ENCODE measurements around the gene KRTAP9-6. TPM values are rescaled to one million over a fixed set of nuclear protein-coding genes. Genes with fewer than 3 reads are reported as not detected.

The KRTAP9-6 gene
- total RNA-seq, 1 experiment from 2014 or later: not detected

DNA sequence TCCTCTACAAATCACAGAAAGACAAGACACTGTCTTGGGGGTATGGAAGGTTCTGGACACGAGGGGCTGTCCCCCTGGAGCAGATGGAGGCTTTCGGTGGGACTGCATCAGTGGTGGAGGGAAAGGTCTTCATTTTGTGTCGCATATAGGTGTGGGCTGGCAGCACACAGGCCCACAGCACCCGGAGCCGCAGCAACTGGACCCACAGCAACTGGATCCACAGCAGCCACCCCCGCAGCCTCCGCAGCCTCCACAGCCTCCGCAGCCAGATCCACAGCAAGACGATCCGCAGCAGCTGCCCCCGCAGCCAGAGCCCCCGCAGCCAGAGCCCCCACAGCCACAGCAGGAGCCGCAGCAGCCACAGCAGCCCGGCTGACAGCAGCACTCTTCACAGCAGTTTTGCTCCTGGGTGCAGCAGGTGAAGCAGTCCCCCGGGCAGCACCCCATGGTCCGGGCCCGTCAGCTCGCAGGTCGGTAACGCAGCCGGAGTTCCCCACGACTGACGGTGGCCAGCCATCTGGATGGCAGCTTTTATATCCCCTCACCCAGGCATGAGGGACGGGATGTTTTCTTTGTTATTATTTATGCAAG, 50.1 kb downstream of the KRTAP9-6 start, which contains the start of gene KRTAP17-1:
KRTAP17-1 (minus strand) TSS at position 507 of the 591 bp plus-strand sequence; CDS start at position 447, 60 bp downstream.
- CTCF ChIA-PET: no interaction called here
- TF ChIP-seq CTCF (conservative IDR thresholded peaks at IDR 0.05; ENCODE audit: low read depth, low read length): no peak
- TF ChIP-seq EZH2 (IDR thresholded peaks at IDR 0.05; ENCODE audit: borderline replicate concordance, low read depth, low read length, poor library complexity, severe bottlenecking): no peak
- POLR2A ChIA-PET (ENCODE audit: low non-redundant PET): no interaction called here

More for the DNA sequence above, 50.1 kb downstream of the KRTAP9-6 start, which contains the start of gene KRTAP17-1:
- Histone ChIP-seq H3K27ac (ENCODE audit: low read depth, low read length, poor library complexity, severe bottlenecking) (no peak within 1 kb of the TSS), H3K27me3 (replicated peaks; ENCODE audit: insufficient read depth, low read depth, low read length, poor library complexity) (no peaks in the 10 kb centered on the region), H3K4me3 (ENCODE audit: low read depth, low read length, poor library complexity, severe bottlenecking) (no peak within 1 kb of the TSS), H3K9me3 (ENCODE audit: low read depth, low read length, poor library complexity, severe bottlenecking) (no peaks in the 10 kb centered on the region), H3K36me3 (ENCODE audit: insufficient read depth, low read length, poor library complexity, severe bottlenecking) (no peaks in the 10 kb centered on the region), H3K4me1 (ENCODE audit: insufficient read depth, low read length, poor library complexity, severe bottlenecking) (no peaks in the 10 kb centered on the region)
- BruUV-seq (replicated peaks): no TSS peak
- no peak for DNase-seq (ENCODE audit: low spot score)
- intact Hi-C loops (cut with micrococcal nuclease; ENCODE audit: unreplicated experiment): no loop called here

Other genes with a start within 250 kb of the KRTAP9-6 start
- gene KRTAP1-5, start 238.2 kb upstream of the KRTAP9-6 start, total RNA-seq (2021): not detected in 2 replicates
- gene KRTAP1-4, start 235.2 kb upstream of the KRTAP9-6 start, total RNA-seq (2021): not detected in 2 replicates
- not detected in 2 replicates for gene KRTAP1-3, start 230.5 kb upstream of the KRTAP9-6 start, total RNA-seq (2021)
- gene KRTAP1-1, start 223.9 kb upstream of the KRTAP9-6 start, total RNA-seq (2021): not detected in 2 replicates
- not detected in 2 replicates for gene KRTAP2-1, start 218.1 kb upstream of the KRTAP9-6 start, total RNA-seq (2021)
- gene KRTAP2-2, start 210.1 kb upstream of the KRTAP9-6 start, total RNA-seq (2021): not detected in 2 replicates
- not detected in 2 replicates for gene KRTAP2-3, start 205.3 kb upstream of the KRTAP9-6 start, total RNA-seq (2021)
- not detected in 2 replicates for gene KRTAP2-4, start 199.5 kb upstream of the KRTAP9-6 start, total RNA-seq (2021)
- gene KRTAP4-7, start 181.2 kb upstream of the KRTAP9-6 start, total RNA-seq (2021): not detected in 2 replicates
- not detected in 2 replicates for gene KRTAP4-8, start 167.2 kb upstream of the KRTAP9-6 start, total RNA-seq (2021)
- not detected in 2 replicates for gene KRTAP4-16, start 163.2 kb upstream of the KRTAP9-6 start, total RNA-seq (2021)
- gene KRTAP4-9, start 160.0 kb upstream of the KRTAP9-6 start, total RNA-seq (2021): 1.0 and 1.2 TPM in 2 replicates
- gene KRTAP4-11, start 147.0 kb upstream of the KRTAP9-6 start, total RNA-seq (2021): not detected in 2 replicates
- gene KRTAP4-12, start 141.2 kb upstream of the KRTAP9-6 start, total RNA-seq (2021): not detected in 2 replicates
- not detected in 2 replicates for gene KRTAP4-6, start 124.8 kb upstream of the KRTAP9-6 start, total RNA-seq (2021)
- not detected in 2 replicates for gene KRTAP4-5, start 115.6 kb upstream of the KRTAP9-6 start, total RNA-seq (2021)
- gene KRTAP4-4, start 104.6 kb upstream of the KRTAP9-6 start, total RNA-seq (2021): not detected in 2 replicates
- gene KRTAP4-3, start 97.2 kb upstream of the KRTAP9-6 start, total RNA-seq (2021): not detected in 2 replicates
- gene KRTAP4-2, start 87.2 kb upstream of the KRTAP9-6 start, total RNA-seq (2021): not detected in 2 replicates
- not detected in 2 replicates for gene KRTAP4-1, start 80.5 kb upstream of the KRTAP9-6 start, total RNA-seq (2021)
- not detected in 2 replicates for gene KRTAP9-1, start 75.5 kb upstream of the KRTAP9-6 start, total RNA-seq (2021)
- not detected in 2 replicates for gene KRTAP9-2, start 38.7 kb upstream of the KRTAP9-6 start, total RNA-seq (2021)
- not detected in 2 replicates for gene KRTAP9-3, start 32.9 kb upstream of the KRTAP9-6 start, total RNA-seq (2021)
- not detected in 2 replicates for gene KRTAP9-8, start 27.4 kb upstream of the KRTAP9-6 start, total RNA-seq (2021)
- not detected in 2 replicates for gene KRTAP9-4, start 15.7 kb upstream of the KRTAP9-6 start, total RNA-seq (2021)
- gene KRTAP9-9, start 10.0 kb upstream of the KRTAP9-6 start, total RNA-seq (2021): not detected in 2 replicates
- not detected in 2 replicates for gene KRTAP9-7, start 10.3 kb downstream of the KRTAP9-6 start, total RNA-seq (2021)
- gene KRTAP29-1, start 37.5 kb downstream of the KRTAP9-6 start, total RNA-seq (2021): not detected in 2 replicates
- gene KRTAP16-1, start 43.9 kb downstream of the KRTAP9-6 start, total RNA-seq (2021): not detected in 2 replicates
- not detected in 2 replicates for gene KRTAP17-1, start 50.3 kb downstream of the KRTAP9-6 start, total RNA-seq (2021)
- not detected in 2 replicates for gene KRT33A, start 85.5 kb downstream of the KRTAP9-6 start, total RNA-seq (2021)
- not detected in 2 replicates for gene KRT33B, start 104.4 kb downstream of the KRTAP9-6 start, total RNA-seq (2021)
- gene KRT34, start 116.9 kb downstream of the KRTAP9-6 start, total RNA-seq (2021): not detected in 2 replicates
- gene KRT31, start 132.2 kb downstream of the KRTAP9-6 start, total RNA-seq (2021): not detected in 2 replicates
- gene KRT37, start 159.2 kb downstream of the KRTAP9-6 start, total RNA-seq (2021): not detected in 2 replicates
- not detected in 2 replicates for gene KRT38, start 175.6 kb downstream of the KRTAP9-6 start, total RNA-seq (2021)
- not detected in 2 replicates for gene KRT32, start 202.0 kb downstream of the KRTAP9-6 start, total RNA-seq (2021)
- not detected in 2 replicates for gene KRT35, start 215.8 kb downstream of the KRTAP9-6 start, total RNA-seq (2021)
- not detected in 2 replicates for gene KRT36, start 224.5 kb downstream of the KRTAP9-6 start, total RNA-seq (2021)
- gene KRT13, start 240.2 kb downstream of the KRTAP9-6 start, total RNA-seq (2021): not detected in 2 replicates